HepG2 (cell line): ENCODE results near the gene CTIF. TPM values are rescaled to one million over a fixed set of nuclear protein-coding genes. Genes with fewer than 3 reads are reported as not detected.

Experiments used
- ATAC-seq: fragments of 200-7000 bp; cut with Tn5 transposase; 3 replicates; pipeline ENCODE4 v1.9.1; 2020; ENCODE audit warnings: mild to moderate bottlenecking, moderate library complexity
- BruUV-seq: library from RNA; stranded (reverse); fragments of 400-500 nt; replicated peaks from 2 replicates; lab custom pipeline; 2021; lab: Mats Ljungman, UMichigan
- CTCF ChIA-PET: fragments of 300-600 bp; formaldehyde crosslinking; extraction: SDS; loops from one replicate; lab custom pipeline; 2021; ENCODE audit warnings: low total read pairs, inconsistent platforms, low intra/inter-chr PET ratio; lab: Yijun Ruan, JAX
- POLR2A ChIA-PET: fragments of 350-600 bp; sonication (Branson Sonifier 250); formaldehyde crosslinking; loops from one replicate; lab custom pipeline; 2020; ENCODE audit warnings: antibody characterized with exemption, inconsistent platforms; lab: Yijun Ruan, JAX
- DNase-seq: peaks from one replicate; pipeline ENCODE4 v3.0.0-alpha.2; 2015; ENCODE audit warnings: low spot score
- FAIRE-seq: peaks from 3 replicates; lab custom pipeline; 2011; peaks lifted over from hg19 to GRCh38; lab: Jason Lieb, UNC
- H2AFZ ChIP-seq: one replicate; pipeline ENCODE4 v1.6.1; 2011; ENCODE audit warnings: low read length, inconsistent platforms
- H3K27ac ChIP-seq: fragments of 300-600 bp; 3 replicates; pipeline ENCODE4 v1.8.0; 2011; ENCODE audit warnings: mixed run types, mild to moderate bottlenecking, mixed read lengths, low read length, inconsistent platforms; ENCODE audit not compliant: insufficient read depth; ENCODE audit errors: extremely low read length
- H3K27me3 ChIP-seq, 2 experiments: fragments of 200-600 bp in 1 of 2; 2 replicates in 1 of 2; 3 replicates in 1 of 2; pipeline versions ENCODE4 v1.6.0 to v1.8.0; 2011; ENCODE audit warnings: low read length in 2 of 2, mild to moderate bottlenecking in 2 of 2, moderate library complexity in 2 of 2, inconsistent platforms in 1 of 2; ENCODE audit not compliant: insufficient read depth in 2 of 2, control insufficient read depth in 1 of 2
- H3K36me3 ChIP-seq, 2 experiments: fragments of 200-600 bp in 1 of 2; replicated peaks in 1 of 2; 2 replicates in 1 of 2; 3 replicates in 1 of 2; pipeline versions ENCODE4 v1.5.1 to v1.8.0; 2011; ENCODE audit warnings: low read length in 2 of 2, inconsistent platforms in 1 of 2; ENCODE audit not compliant: insufficient read depth in 2 of 2, control insufficient read depth in 1 of 2
- H3K4me1 ChIP-seq: 2 replicates; pipeline ENCODE4 v1.5.1; 2012; ENCODE audit warnings: low read length, inconsistent platforms; ENCODE audit not compliant: insufficient read depth
- H3K4me2 ChIP-seq: 2 replicates; pipeline ENCODE4 v1.6.0; 2011; ENCODE audit warnings: low read depth, low read length, inconsistent platforms
- H3K4me3 ChIP-seq, 3 experiments: fragments of 200-600 bp in 1 of 3; sonication (generic), shearing (Covaris generic) in 1 of 3; replicated peaks in 1 of 3; 2 replicates each; pipeline ENCODE4 v1.5.1; 2011 to 2016; ENCODE audit warnings: low read length in 3 of 3, inconsistent platforms in 2 of 3, low read depth in 2 of 3, mild to moderate bottlenecking in 2 of 3, control low read depth in 1 of 3, mixed read lengths in 1 of 3; ENCODE audit not compliant: insufficient read depth in 1 of 3
- H3K79me2 ChIP-seq: one replicate; pipeline ENCODE4 v1.6.1; 2011; ENCODE audit warnings: low read length, inconsistent platforms; ENCODE audit not compliant: insufficient read depth
- H3K9ac ChIP-seq: 2 replicates; pipeline ENCODE4 v1.6.0; 2011; ENCODE audit warnings: mild to moderate bottlenecking, low read depth, low read length, inconsistent platforms; ENCODE audit not compliant: insufficient read depth
- H3K9me3 ChIP-seq: 2 replicates; pipeline ENCODE4 v1.5.1; 2012; ENCODE audit warnings: mild to moderate bottlenecking, low read length
- H4K20me1 ChIP-seq: 2 replicates; pipeline ENCODE4 v1.6.0; 2011; ENCODE audit warnings: inconsistent platforms, mild to moderate bottlenecking, low read length, moderate library complexity; ENCODE audit not compliant: insufficient read depth
- FOXO1 ChIP-seq: sonication (generic); formaldehyde crosslinking; IDR thresholded peaks from 2 replicates; pipeline ENCODE4 v1.4.0; 2020; ENCODE audit warnings: missing genetic modification reagents
- HCFC1 ChIP-seq: fragments of 150-350 bp; IDR thresholded peaks from 2 replicates; pipeline ENCODE4 v1.6.1; 2014; ENCODE audit warnings: low read depth, low read length
- HNRNPL ChIP-seq: fragments of 200-400 bp; formaldehyde crosslinking; IDR thresholded peaks from 2 replicates; pipeline ENCODE4 v1.6.1; 2017; ENCODE audit warnings: mild to moderate bottlenecking, low read depth, low read length
- POLR2AphosphoS5 ChIP-seq: IDR thresholded peaks from 2 replicates; pipeline ENCODE4 v1.6.1; 2012; ENCODE audit warnings: low read depth, low read length
- RBAK ChIP-seq: sonication (generic); formaldehyde crosslinking; IDR thresholded peaks from 2 replicates; pipeline ENCODE4 v1.5.1; 2020; ENCODE audit warnings: mild to moderate bottlenecking, missing genetic modification reagents
- SALL2 ChIP-seq: sonication (generic); formaldehyde crosslinking; IDR thresholded peaks from 2 replicates; pipeline ENCODE4 v1.8.1; 2023; ENCODE audit warnings: mild to moderate bottlenecking, missing genetic modification reagents, inconsistent platforms
- TCF12 ChIP-seq, 2 experiments: fragments of 450-650 bp in 1 of 2; sonication (generic) in 1 of 2; formaldehyde crosslinking in 1 of 2; IDR thresholded peaks; 2 replicates each; pipeline versions ENCODE4 v1.6.1 to v1.8.0; 2017 to 2022; ENCODE audit warnings: antibody characterized with exemption in 1 of 2, mild to moderate bottlenecking in 1 of 2, missing genetic modification reagents in 1 of 2, moderate library complexity in 1 of 2
- TEF ChIP-seq: sonication (generic); formaldehyde crosslinking; IDR thresholded peaks from 2 replicates; pipeline ENCODE4 v1.5.0; 2020; ENCODE audit warnings: missing genetic modification reagents
- ZNF281 ChIP-seq: sonication (generic); formaldehyde crosslinking; IDR thresholded peaks from 2 replicates; pipeline ENCODE4 v1.4.0; 2020; ENCODE audit warnings: missing genetic modification reagents, borderline replicate concordance
- ZNF501 ChIP-seq: sonication (generic); formaldehyde crosslinking; IDR thresholded peaks from 2 replicates; pipeline ENCODE4 v1.5.1; 2020; ENCODE audit warnings: mild to moderate bottlenecking, moderate library complexity, missing genetic modification reagents
- ZNF639 ChIP-seq: conservative IDR thresholded peaks from 2 replicates; pipeline ENCODE4 v1.6.1; 2018; ENCODE audit warnings: missing genetic modification reagents
- WGBS: methylation state at CpG from one replicate; pipeline ENCODE4 v1.1.6; 2017; ENCODE audit warnings: low lambda C conversion rate; 5-methylcytosine and 5-hydroxymethylcytosine counted together
- in situ Hi-C: cut with HindIII; loops from 2 replicates; pipeline ENCODE4 v1.10.0; 2017; ENCODE audit warnings: low pct_unique_long_range_greater_than_20kb; ENCODE audit not compliant: extremely low pct_ligation_motif_present
- intact Hi-C: fragments of 100-400 bp; cut with micrococcal nuclease; formaldehyde crosslinking; loops from one replicate; pipeline ENCODE4 v1.10.0; 2022; ENCODE audit not compliant: unreplicated experiment
- polyA plus RNA-seq, 8 experiments: library from polyadenylated mRNA; depleted of rRNA in 3 of 8; stranded (reverse) in 7 of 8; unstranded in 1 of 8; fragments of >200 nt; fragmentation: Illumina TruSeq in 4 of 8; extraction: Trizol in 4 of 8; gene quantifications; 2 replicates each; pipeline versions ENCODE4 v1.2.1 to v1.2.3, GENCODE V29; 2011 to 2016; ENCODE audit warnings: low read depth in 4 of 8, missing spikeins in 1 of 8, mixed read lengths in 1 of 8; ENCODE audit not compliant: insufficient read depth in 1 of 8
- total RNA-seq, 5 experiments: library from RNA; depleted of rRNA; stranded (reverse); fragments of >200 nt; fragmentation: Illumina TruSeq; extraction: Trizol; gene quantifications; 2 replicates each; pipeline ENCODE4 v1.2.3, GENCODE V29; 2016; ENCODE audit warnings: low read depth in 1 of 5

The CTIF gene
- total and polyA plus RNA-seq, 2 of the 13 experiments (the other 11 are each of a cell fraction or from before 2014, with no cell fraction given), result 18.2 to 28.0 TPM

GRCh38 chr18:48609820-48610815 is 71.3 kb downstream of the CTIF start:
- Histone ChIP-seq H3K27me3 (no peaks in the 10 kb centered on the region), H3K9me3 (no peaks in the 10 kb centered on the region), H3K9ac (no peak overlapping the region), H4K20me1 (peaks cover 10% of the 10 kb centered on the region; the same call in 1 of the 2 replicates), H3K4me2 (no peak overlapping the region), H3K4me3 (no peak overlapping the region), H2AFZ (no peak overlapping the region), H3K79me2 (peaks cover 26% of the 10 kb centered on the region), H3K4me1 (peaks cover 53% of the 10 kb centered on the region), H3K27ac (no peak overlapping the region), H3K36me3 (peaks cover 1 to 3% of the 10 kb centered on the region in 2 experiments; a peak in 1 of 5 replicates)
- BruUV-seq, result no TSS peak
- in situ Hi-C loops, result loop anchor here (5.0 kb wide), 1 partner anchor 52 kb away; no protein-coding TSS in a partner anchor
- POLR2A ChIA-PET, result no interaction called here
- ATAC-seq (no peak), FAIRE-seq (no peak), DNase-seq (no peak)
- TF ChIP-seq FOXO1 (CRISPR knock-in tag), result no peak
- TF ChIP-seq ZNF639, result no peak
- peak; percentile 98 for TF ChIP-seq HNRNPL
- no peak for TF ChIP-seq ZNF501
- no peak for TF ChIP-seq HCFC1
- intact Hi-C loops, result no loop called here
- CTCF ChIA-PET, result no interaction called here
- 97% methylated on average over 12 of the region's 17 CpGs for WGBS

GRCh38 chr18:48611203-48611602 is 72.4 kb downstream of the CTIF start:
- no TSS peak for BruUV-seq
- Histone ChIP-seq H3K4me3 (no peak overlapping the region), H2AFZ (no peak overlapping the region), H3K27me3 (no peaks in the 10 kb centered on the region), H3K4me2 (no peak overlapping the region; the same call in 1 of the 2 replicates), H3K9me3 (no peaks in the 10 kb centered on the region), H3K79me2 (peaks cover 26% of the 10 kb centered on the region), H4K20me1 (peaks cover 4% of the 10 kb centered on the region; the same call in 1 of the 2 replicates), H3K4me1 (peaks cover 42% of the 10 kb centered on the region), H3K27ac (peak overlapping the region; percentile 59), H3K9ac (no peak overlapping the region), H3K36me3 (peaks cover 1 to 5% of the 10 kb centered on the region in 2 experiments; a peak in 1 of 5 replicates)
- intact Hi-C loops, result no loop called here
- ATAC-seq, result no peak
- CTCF ChIA-PET, result no interaction called here
- FAIRE-seq, result no peak
- 90% methylated on average over 3 of the region's 5 CpGs for WGBS
- no peak for DNase-seq
- POLR2A ChIA-PET, result no interaction called here
- in situ Hi-C loops, result no loop called here
- TF ChIP-seq SALL2, result 0 out of 2 replicates have a peak, but pooled peaks have one; percentile 5
- no peak for TF ChIP-seq TEF
- no peak for TF ChIP-seq RBAK (CRISPR knock-in tag)
- TF ChIP-seq ZNF281, result no peak
- no peak for TF ChIP-seq POLR2AphosphoS5
- TF ChIP-seq TCF12 (IDR thresholded peaks at IDR 0.05), result no peak
- TF ChIP-seq TCF12 (CRISPR knock-in tag; IDR thresholded peaks at IDR 0.05), result no peak
